GM19043 (cell line): ENCODE measurements around the gene FAAH.

Experiments used
- ATAC-seq: cut with Tn5 transposase; IDR thresholded peaks from one replicate; pipeline ENCODE4 v1.9.1; 2021; ENCODE audit warnings: low read depth; ENCODE audit not compliant: unreplicated experiment

The FAAH gene

GRCh38 chr1:46400421-46400820 lies 6.3 kb downstream of the FAAH start:
- ATAC-seq: no peak

DNA sequence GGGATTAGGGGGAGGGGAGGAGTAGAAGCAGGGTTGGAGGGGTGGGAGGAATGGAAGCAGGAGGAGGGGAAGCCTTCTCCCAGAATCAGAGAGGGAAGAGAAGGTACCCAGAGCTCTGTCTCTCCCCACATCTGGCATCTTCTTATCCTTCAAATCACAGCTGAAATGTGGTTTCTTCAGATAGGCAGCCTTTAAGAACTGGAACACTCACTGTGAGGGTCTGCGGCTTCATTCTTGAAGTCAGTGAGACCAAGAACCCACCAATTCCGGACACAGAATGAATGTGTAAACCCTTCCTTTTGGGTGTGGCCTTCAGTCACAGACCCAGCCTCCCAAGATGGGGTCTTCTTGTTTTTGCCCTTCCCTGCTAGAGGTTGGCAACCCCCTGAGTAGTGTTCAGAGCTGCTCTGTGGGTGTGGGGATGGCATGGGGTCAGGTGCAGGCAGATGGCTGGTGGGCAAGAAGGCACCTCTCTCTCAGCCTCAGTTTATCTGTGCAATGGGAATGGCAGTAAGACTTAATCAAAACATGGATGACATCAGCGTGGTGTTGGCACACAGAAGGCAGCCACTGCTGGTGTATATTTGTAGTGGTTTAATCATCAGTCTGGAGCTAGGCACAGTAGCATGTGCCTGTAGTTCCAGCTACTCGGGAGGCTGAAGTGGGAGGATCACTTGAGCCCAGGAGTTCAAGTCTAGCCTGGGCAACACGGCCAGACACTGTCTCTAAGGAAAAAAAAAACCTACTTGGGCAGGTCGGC lies 7.2 kb downstream of the FAAH start:
- ATAC-seq: no peak

GRCh38 chr1:46401964-46402626 lies 8.0 kb downstream of the FAAH start:
- no peak for ATAC-seq

DNA sequence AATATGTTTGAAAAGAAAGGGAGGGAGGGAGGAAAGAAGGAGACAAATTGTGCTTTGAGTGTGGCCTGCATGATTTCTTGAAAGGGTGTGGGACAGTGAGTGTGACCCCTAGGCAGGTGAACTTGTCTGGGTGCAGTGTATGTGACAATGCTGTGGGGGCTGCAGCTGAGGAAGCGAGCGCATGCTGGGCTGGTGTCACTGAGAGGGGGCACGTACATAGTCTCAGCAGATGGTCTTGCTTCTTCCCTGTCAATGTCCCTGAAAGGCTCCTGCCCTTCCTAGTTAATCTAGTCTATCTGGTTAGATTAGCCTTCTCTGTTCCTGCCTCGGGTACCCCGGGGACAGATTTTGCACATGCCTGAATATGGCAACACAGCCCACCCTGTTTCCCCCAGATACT lies 9.8 kb downstream of the FAAH start:
- ATAC-seq: no peak

DNA sequence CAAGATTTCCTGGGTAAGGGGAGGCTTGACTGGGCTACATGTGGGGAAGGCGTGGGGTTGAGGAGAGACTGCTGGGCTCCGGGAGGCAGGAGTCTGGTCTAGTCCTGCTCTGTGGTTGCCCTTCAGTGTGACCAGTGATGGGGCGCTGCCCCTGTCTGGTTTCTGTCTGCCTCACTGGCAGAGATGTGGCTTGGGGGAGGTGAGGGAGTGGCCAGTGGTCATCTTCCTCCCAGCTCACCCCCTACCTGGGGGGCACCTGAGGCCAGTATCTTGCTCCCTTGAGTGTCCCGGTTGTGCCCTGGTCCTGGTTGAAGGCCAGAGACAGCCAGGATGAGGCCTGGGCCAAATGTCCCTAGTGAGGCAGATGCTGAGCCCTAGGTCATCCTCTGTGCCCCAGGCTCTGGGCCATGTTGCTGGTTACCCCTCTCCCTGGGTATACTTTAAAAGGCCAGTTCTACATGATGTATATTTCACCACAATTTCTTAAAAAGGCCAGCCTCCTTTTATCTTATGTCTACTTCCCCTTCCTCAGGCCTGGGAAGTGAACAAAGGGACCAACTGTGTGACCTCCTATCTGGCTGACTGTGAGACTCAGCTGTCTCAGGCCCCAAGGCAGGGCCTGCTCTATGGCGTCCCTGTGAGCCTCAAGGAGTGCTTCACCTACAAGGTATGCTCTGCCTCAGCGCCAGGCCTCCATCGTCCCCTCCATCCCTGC lies 10.5 kb downstream of the FAAH start:
- ATAC-seq: no peak

GRCh38 chr1:46405197-46405555 lies 11.1 kb downstream of the FAAH start:
- ATAC-seq: no peak

- no peak for ATAC-seq
Measured at GRCh38 chr1:46405724-46406123, 11.6 kb downstream of the FAAH start.

- ATAC-seq: no peak
Measured at GRCh38 chr1:46406881-46407608, 12.9 kb downstream of the FAAH start.

GRCh38 chr1:46407636-46408035 lies 13.5 kb downstream of the FAAH start:
- no peak for ATAC-seq

GRCh38 chr1:46408356-46409062 lies 14.4 kb downstream of the FAAH start:
- no peak for ATAC-seq

DNA sequence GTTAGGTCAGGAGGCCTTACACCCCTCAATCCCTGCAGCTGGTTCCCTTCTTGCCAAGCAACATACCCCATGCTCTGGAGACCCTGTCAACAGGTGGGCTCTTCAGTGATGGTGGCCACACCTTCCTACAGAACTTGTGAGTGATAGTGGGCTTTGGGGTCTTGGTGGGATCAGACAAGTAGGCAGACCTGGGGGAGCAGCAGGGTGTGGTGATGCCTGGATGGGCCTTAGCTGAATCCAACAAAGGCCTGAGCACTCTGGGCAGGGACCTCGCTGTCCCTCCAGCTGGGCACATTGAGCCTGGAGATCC lies 14.9 kb downstream of the FAAH start:
- ATAC-seq: no peak

DNA sequence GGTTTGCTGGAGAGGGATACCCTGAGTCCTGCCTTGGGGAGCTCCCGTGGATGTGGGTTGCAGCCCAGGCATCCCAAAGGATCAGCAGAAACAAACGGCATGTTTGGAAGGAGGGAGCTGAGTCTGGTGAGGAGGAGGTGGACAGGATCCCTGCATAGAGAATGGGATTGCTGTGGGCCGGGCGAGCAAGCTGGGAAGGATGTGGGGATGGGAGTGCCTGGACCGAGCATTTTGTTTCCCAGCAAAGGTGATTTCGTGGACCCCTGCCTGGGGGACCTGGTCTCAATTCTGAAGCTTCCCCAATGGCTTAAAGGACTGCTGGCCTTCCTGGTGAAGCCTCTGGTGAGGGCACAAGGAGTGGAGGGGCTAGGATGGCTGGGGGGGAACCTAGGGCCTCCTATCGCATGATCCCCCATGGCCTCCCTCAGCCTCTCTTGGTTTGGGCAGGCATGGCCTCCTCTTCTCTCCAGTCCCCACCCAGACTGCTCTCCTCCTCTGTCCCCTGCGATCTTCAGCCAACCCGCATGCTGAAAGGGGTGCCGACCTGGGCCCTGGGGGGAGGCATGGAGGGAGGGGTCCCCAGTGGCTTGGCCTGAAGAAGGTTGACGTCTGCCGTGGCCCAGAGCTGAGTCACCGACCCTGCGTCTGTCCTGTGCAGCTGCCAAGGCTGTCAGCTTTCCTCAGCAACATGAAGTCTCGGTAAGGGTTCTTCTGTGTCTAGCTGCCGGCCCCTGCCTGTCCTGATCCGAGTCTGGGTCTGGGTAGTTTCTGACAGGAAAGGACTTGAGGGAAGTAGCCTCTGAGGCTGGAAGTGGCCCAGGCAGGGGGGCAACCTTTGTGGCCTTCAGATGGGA lies 16.3 kb downstream of the FAAH start:
- ATAC-seq: no peak

DNA sequence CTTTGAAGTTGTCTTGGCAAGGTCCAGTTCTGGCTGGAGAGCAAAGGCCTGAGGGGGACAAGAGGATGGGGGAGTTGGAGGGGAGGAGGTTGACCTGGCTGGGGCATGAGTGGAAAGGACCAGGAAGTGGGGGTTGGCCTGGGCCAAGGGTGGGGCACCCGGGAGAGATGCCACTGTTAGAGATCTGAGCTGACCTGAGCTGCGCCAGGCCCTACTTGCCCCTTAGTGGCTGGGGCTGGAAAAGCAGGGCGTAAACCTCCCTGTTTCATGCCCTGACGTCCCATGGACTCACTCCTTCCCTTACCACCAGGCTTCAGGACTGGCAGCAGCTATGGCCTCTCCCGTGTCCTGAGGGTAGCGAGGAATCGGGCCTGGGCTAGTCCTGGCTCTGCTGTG lies 16.9 kb downstream of the FAAH start:
- no peak for ATAC-seq

DNA sequence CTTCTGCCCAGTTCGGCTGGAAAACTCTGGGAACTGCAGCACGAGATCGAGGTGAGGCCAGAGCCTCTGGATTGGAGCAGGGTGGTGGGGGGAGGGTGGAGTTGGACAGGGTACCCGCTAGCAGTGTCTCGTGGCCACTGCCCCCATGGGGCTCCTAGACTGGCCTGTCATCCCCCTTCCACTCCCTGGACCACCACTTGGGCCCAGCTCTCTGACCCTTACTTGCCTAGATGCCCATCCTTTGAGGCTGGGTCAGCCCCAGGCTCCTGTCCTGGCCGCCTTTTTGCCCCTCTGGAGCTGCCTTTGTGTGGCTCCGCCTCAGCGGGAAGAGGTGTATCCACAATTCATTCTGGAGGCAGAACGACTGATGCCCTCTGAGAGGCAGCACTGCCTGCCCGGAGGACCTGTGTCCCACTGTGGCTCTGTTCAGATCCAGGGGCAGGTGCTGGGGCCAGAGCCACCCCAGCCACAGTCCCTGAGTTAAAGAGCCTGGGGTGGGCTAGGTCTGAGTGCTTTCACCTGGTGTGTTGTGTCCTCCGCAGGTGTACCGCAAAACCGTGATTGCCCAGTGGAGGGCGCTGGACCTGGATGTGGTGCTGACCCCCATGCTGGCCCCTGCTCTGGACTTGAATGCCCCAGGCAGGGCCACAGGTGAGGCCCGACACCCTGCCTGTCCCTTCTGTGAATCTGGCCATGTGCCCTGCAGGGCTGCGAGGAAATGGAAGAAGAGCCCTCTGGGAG lies 17.7 kb downstream of the FAAH start:
- no peak for ATAC-seq

GRCh38 chr1:46412893-46413595 lies 18.9 kb downstream of the FAAH start:
- ATAC-seq: no peak

DNA sequence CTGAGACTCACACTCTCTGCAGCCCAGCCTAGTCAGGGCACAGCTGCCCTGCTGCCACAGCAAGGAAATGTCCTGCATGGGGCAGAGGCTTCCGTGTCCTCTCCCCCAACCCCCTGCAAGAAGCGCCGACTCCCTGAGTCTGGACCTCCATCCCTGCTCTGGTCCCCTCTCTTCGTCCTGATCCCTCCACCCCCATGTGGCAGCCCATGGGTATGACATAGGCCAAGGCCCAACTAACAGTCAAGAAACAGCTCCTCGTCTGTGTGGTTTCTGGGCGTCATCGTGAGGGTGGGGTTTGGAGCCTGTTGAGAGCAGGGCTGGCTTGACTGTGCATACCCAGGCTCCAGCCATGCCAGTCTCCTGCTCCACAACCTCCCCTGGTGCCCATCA lies 19.5 kb downstream of the FAAH start:
- no peak for ATAC-seq

- ATAC-seq: no peak
Measured at GRCh38 chr1:46415514-46415913, 21.4 kb downstream of the FAAH start.

DNA sequence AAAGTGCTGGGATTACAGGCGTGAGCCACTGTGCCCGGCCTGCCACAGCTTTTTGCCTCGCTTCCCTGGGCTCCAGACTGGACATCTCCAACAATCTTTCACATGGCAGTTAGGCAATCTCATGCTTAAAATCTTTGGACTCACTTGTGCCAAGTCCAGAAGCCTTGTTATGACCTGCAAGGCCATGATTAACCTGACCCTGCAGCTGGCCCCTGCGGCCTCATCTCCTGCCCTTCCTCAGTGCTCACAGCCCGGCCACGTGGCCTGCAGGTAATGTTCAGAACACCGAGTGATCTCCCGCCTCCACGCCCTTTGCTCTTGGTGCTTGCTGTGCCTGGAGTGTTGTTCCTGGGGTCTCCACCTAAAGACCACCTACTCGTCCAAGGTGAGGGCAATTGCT lies 24.9 kb downstream of the FAAH start:
- no peak for ATAC-seq

DNA sequence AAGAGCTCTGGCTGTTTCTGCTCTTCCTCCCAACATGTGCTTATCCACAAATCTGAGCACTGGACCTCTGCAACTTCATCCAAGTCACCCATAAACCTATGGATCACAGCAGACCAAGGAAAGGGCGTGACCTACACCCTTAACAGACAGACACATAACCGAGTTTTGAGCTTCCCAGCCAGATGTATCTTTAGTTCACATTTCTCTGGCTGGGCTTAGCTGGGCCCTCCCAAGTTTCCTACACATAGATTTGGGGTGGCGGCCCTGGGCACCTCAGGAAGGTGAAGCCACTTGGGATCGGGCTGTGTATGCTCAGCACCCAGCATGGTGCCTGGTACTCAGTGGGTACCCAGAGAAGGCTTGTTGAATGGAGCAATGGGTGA lies 26.4 kb downstream of the FAAH start:
- ATAC-seq: no peak
